Body of pancreas (tissue), 4 donors: ENCODE data around the gene CACNA1C. TPM values are rescaled to one million over a fixed set of nuclear protein-coding genes. Genes with fewer than 3 reads are reported as not detected.
A peak's percentile ranks its signal among the peaks of the same experiment; 100 is the strongest.

Experiments used
- ATAC-seq: fragments of 150-250 bp; one replicate; pipeline ENCODE4 v1.9.1; 2016
- DNase-seq, 4 donors: peaks; one replicate each; pipeline ENCODE4 v3.0.0-alpha.2; 2019
- H3K27ac ChIP-seq, 4 donors: fragments of 200-600 bp; sonication (generic); 1 replicate in 3 of 4; 2 replicates in 1 of 4; pipeline versions ENCODE4 v1.5.1 to v1.6.1; 2016 to 2019; ENCODE audit warnings: mild to moderate bottlenecking in 1 of 4, mixed read lengths in 1 of 4, moderate library complexity in 1 of 4
- H3K27me3 ChIP-seq, 2 donors: fragments of 200-600 bp; sonication (generic); one replicate each; pipeline ENCODE4 v1.6.0; 2016; ENCODE audit warnings: mild to moderate bottlenecking in 1 of 2
- H3K36me3 ChIP-seq, 2 donors: fragments of 200-600 bp; sonication (generic); replicated peaks in 1 of 2; 2 replicates each; pipeline ENCODE4 v1.5.1; 2016; ENCODE audit warnings: low read depth in 2 of 2; ENCODE audit not compliant: insufficient read depth in 1 of 2
- H3K4me1 ChIP-seq: fragments of 200-600 bp; sonication (generic); one replicate; pipeline ENCODE4 v1.6.0; 2016
- H3K4me3 ChIP-seq, 2 donors: fragments of 200-600 bp; sonication (generic); 1 replicate in 1 of 2; 2 replicates in 1 of 2; pipeline ENCODE4 v1.5.1; 2016 to 2019
- H3K9me3 ChIP-seq, 3 donors: fragments of 200-600 bp; sonication (generic); 1 replicate in 2 of 3; 2 replicates in 1 of 3; pipeline ENCODE4 v1.5.1; 2016
- CTCF ChIP-seq, 7 experiments: fragments of 450-650 bp in 4 of 7; fragments of 200-600 bp in 3 of 7; sonication (generic) in 3 of 7; IDR thresholded peaks; one replicate each; pipeline ENCODE4 v1.5.1; 2016 to 2019; ENCODE audit warnings: antibody characterized with exemption in 7 of 7
- POLR2A ChIP-seq, 3 donors: fragments of 450-650 bp; IDR thresholded peaks; one replicate each; pipeline ENCODE4 v1.6.1; 2016; ENCODE audit warnings: antibody characterized with exemption in 3 of 3, mild to moderate bottlenecking in 2 of 3
- WGBS, 2 donors: methylation state at CpG; one replicate each; pipeline ENCODE4 v1.1.5; 2017; 5-methylcytosine and 5-hydroxymethylcytosine counted together
- intact Hi-C: fragments of 100-400 bp; cut with DNase I; formaldehyde crosslinking; loops from one replicate; pipeline ENCODE4 v1.15.1; 2023
- total RNA-seq, 2 donors: library from RNA; depleted of rRNA; stranded (reverse); fragments of >200 nt; gene quantifications; one replicate each; pipeline ENCODE4 v1.1.0, GENCODE V29; 2016

CACNA1C gene
- total RNA-seq, 2 donors from 2014 or later: 2.3 to 4.4 TPM

- Histone ChIP-seq H3K9me3 (no peaks in the 10 kb centered on the region), H3K27me3 (no peaks in the 10 kb centered on the region), H3K4me3 (no peak overlapping the region), H3K36me3 (no peaks in the 10 kb centered on the region), H3K4me1 (no peaks in the 10 kb centered on the region), H3K27ac (peak overlapping the region in 1 of 4 donors; percentile 15)
- WGBS, 2 donors: 53 to 65% methylated on average over 18 to 20 of the region's 20 CpGs
- DNase-seq (peak in 2 of 4 donors; percentile 10 to 70), ATAC-seq (peak; percentile 53)
- intact Hi-C loops: no loop called here
- TF ChIP-seq POLR2A (IDR thresholded peaks at IDR 0.05): no peak
Measured at GRCh38 chr12:2294651-2295475, 242.1 kb downstream of the CACNA1C start.

- DNase-seq: no peak
- Histone ChIP-seq H3K27ac (no peak overlapping the region), H3K4me3 (no peak overlapping the region), H3K4me1 (no peaks in the 10 kb centered on the region), H3K36me3 (no peaks in the 10 kb centered on the region), H3K27me3 (no peaks in the 10 kb centered on the region), H3K9me3 (no peaks in the 10 kb centered on the region)
- WGBS, 2 donors: 29 to 40% methylated on average over 3 of the region's 3 CpGs
- no peak for TF ChIP-seq CTCF (IDR thresholded peaks at IDR 0.05)
- TF ChIP-seq POLR2A (IDR thresholded peaks at IDR 0.05): no peak
- ATAC-seq: no peak
- intact Hi-C loops: no loop called here
Measured at GRCh38 chr12:2295941-2296461, 243.2 kb downstream of the CACNA1C start.

DNA sequence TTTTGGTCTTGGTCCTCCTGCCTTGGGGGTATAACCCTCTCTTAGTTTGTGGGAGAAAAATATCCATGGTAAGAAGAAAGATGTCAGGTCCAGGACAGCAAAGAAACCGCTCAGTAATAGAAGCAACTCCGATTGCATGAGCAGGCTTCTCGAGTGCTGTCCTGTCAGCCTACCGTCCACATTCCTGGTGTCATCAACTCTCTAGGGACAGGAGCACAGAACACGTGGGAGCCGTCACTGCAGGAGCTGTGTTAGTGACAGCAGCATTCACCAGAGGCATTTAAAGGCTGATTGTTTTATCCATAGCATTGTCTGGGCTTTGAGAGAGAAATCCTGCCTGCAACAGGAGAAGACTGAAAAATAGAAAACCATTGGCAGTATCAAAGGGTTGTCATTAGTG lies 244.2 kb downstream of the CACNA1C start:
- ATAC-seq (no peak), DNase-seq (no peak)
- TF ChIP-seq CTCF (IDR thresholded peaks at IDR 0.05) (no peak), POLR2A (IDR thresholded peaks at IDR 0.05) (no peak)
- no peak overlapping the region for H3K27ac ChIP-seq
- H3K4me3 ChIP-seq: no peak overlapping the region
- no peaks in the 10 kb centered on the region for H3K9me3 ChIP-seq
- intact Hi-C loops: no loop called here
- no peaks in the 10 kb centered on the region for H3K36me3 ChIP-seq
- WGBS, 2 donors: 41 to 55% methylated on average over 6 of the region's 6 CpGs
- no peaks in the 10 kb centered on the region for H3K27me3 ChIP-seq
- no peaks in the 10 kb centered on the region for H3K4me1 ChIP-seq

DNA sequence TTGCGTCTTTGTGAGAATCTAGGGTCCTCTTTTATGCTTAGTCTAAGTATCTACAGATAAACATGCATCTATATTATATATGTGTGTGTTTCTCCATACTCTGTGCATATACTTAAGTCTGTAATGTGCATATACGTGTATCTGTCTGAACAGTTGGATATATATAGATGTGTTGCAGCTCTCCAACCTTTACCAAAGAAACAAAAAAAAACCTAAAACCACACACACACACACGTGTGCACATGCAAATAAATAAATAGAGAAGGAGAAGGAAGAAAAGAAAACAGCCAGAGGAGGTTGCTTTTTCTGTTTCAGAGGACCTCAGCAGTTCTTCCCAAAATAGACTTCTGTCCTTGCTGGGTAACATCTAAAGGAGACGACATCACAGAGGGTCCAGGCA lies 244.9 kb downstream of the CACNA1C start:
- no peak for DNase-seq
- WGBS, 2 donors: 41 to 55% methylated on average over 4 of the region's 4 CpGs
- no peaks in the 10 kb centered on the region for H3K27me3 ChIP-seq
- no peaks in the 10 kb centered on the region for H3K9me3 ChIP-seq
- no peak overlapping the region for H3K27ac ChIP-seq
- H3K36me3 ChIP-seq: no peaks in the 10 kb centered on the region
- TF ChIP-seq POLR2A (IDR thresholded peaks at IDR 0.05): no peak
- no peak overlapping the region for H3K4me3 ChIP-seq
- intact Hi-C loops: no loop called here
- ATAC-seq: no peak
- no peaks in the 10 kb centered on the region for H3K4me1 ChIP-seq

GRCh38 chr12:2298556-2299200 lies 245.9 kb downstream of the CACNA1C start:
- no peaks in the 10 kb centered on the region for H3K4me1 ChIP-seq
- no peaks in the 10 kb centered on the region for H3K27me3 ChIP-seq
- no peak for ATAC-seq
- DNase-seq: no peak
- no peak overlapping the region for H3K27ac ChIP-seq
- TF ChIP-seq CTCF (IDR thresholded peaks at IDR 0.05): no peak
- TF ChIP-seq POLR2A (IDR thresholded peaks at IDR 0.05): no peak
- no peak overlapping the region for H3K4me3 ChIP-seq
- no peaks in the 10 kb centered on the region for H3K9me3 ChIP-seq
- no peaks in the 10 kb centered on the region for H3K36me3 ChIP-seq
- intact Hi-C loops: no loop called here
- WGBS, 2 donors: 59 to 61% methylated on average over 9 to 12 of the region's 12 CpGs
